Measurements from ENCODE around the gene CD93.

DNA sequence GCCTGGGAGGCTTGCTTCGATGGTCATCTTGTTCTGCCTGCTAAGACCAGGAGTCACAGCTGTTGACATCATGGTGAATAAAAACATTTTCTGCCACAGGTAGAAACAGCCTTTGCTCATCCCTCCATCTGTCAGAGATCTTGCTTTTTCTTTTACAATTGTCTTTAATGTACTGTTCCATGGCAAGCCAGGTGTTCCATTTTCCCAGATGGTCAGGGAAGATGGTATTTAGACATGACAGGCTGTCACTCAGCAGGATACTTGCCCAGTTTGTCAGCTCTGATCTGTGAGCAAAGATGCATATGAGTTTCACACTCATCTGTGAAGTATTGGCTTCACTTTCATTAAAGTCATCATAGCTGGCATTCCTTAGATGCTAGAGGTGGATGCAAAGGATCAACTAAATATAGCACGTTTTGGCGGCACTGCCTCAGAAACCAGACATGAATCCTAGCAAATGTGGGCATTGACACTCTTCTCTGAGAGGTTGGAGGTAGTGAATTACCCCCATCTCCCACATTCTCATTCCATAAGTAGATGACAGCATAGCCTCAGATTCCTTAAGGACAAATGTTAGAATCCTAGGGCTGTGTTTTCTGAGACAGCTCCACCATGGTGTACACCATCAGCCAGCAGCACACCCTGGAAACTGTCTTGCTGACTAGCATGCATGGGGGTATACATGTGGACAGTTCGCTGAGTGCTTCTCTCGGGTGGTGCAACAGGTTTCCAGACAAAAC, 46.8 kb downstream of the CD93 start:
- TF ChIP-seq SP1 (IDR thresholded peaks at IDR 0.05), result no peak
- no peak for TF ChIP-seq TARDBP (IDR thresholded peaks at IDR 0.05)
- TF ChIP-seq LEF1 (IDR thresholded peaks at IDR 0.05; ENCODE audit: borderline replicate concordance), result no peak
- TF ChIP-seq BHLHE40 (IDR thresholded peaks at IDR 0.05; ENCODE audit: borderline replicate concordance), result no peak
- TF ChIP-seq ZNF384 (IDR thresholded peaks at IDR 0.05), result no peak
- TF ChIP-seq HDGF (IDR thresholded peaks at IDR 0.05; ENCODE audit: borderline replicate concordance), result no peak
- TF ChIP-seq PKNOX1 (IDR thresholded peaks at IDR 0.05), result no peak
- TF ChIP-seq SUZ12 (IDR thresholded peaks at IDR 0.05), result no peak
- TF ChIP-seq FOXM1 (IDR thresholded peaks at IDR 0.05; ENCODE audit: borderline replicate concordance), result no peak
- TF ChIP-seq ARNT (IDR thresholded peaks at IDR 0.05), result no peak
- TF ChIP-seq CTBP1 (IDR thresholded peaks at IDR 0.05; ENCODE audit: borderline replicate concordance), result no peak
- TF ChIP-seq ELF4 (IDR thresholded peaks at IDR 0.05), result no peak
- TF ChIP-seq FOXK2 (IDR thresholded peaks at IDR 0.05), result no peak

Data from HEK293T (cell line).